ENCODE measurements around the gene LLGL1. TPM values are rescaled to one million over a fixed set of nuclear protein-coding genes. Genes with fewer than 3 reads are reported as not detected.
A peak's percentile ranks its signal among the peaks of the same experiment; 100 is the strongest.

LLGL1 gene
- total RNA-seq, 1 donor, result 34.5 TPM

DNA sequence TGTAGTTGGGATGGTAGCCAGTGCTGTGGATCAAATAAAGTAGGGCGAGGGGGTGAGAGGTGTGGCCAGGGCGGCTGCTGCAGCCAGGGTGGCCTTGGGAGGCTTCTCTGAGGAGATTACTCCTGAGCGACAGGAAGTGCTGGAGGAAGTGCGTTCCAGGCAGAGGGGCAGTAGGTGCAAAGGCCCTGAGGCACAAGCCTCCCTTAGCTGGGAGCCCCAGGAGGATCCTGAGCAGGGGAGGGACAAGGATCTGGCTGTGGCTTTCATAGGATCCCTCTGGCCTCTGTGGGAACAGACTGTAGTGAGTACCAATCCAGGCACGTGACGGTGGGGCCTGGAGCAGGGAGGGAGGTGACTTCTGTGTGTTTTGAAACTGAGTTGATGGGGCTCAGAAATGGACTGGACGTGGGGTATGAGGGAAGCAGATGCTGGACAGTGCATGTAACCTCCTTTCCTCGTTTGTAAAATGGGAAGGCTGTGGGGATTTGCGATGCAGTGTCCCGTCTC, 2.8 kb downstream of the LLGL1 start:
- DNase-seq (ENCODE audit: low read depth in 2 of 3, low spot score in 2 of 3), result no peak

- DNase-seq (ENCODE audit: low read depth in 2 of 3, low spot score in 2 of 3), result no peak
Observed at GRCh38 chr17:18229254-18229653, 3.8 kb downstream of the LLGL1 start.

DNA sequence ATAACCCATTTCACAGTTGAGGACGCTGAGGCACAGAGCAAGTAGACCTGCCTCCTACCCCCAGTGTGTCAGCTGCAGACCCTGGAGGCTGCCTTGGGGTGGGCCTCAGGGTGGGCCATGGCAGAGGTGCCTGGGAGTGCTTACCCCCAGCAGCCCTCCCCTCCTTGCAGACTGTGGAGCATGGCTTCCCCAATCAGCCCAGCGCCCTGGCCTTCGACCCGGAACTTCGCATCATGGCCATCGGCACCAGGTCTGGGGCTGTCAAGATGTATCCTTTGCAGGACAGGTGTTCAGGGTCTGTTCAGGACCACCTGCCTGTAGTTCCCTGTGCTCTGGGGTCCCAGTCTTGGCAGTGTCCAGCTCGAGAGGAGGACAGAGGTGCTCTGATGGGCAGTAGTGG, 4.3 kb downstream of the LLGL1 start:
- no peak for DNase-seq (ENCODE audit: low read depth in 2 of 3, low spot score in 2 of 3)

DNA sequence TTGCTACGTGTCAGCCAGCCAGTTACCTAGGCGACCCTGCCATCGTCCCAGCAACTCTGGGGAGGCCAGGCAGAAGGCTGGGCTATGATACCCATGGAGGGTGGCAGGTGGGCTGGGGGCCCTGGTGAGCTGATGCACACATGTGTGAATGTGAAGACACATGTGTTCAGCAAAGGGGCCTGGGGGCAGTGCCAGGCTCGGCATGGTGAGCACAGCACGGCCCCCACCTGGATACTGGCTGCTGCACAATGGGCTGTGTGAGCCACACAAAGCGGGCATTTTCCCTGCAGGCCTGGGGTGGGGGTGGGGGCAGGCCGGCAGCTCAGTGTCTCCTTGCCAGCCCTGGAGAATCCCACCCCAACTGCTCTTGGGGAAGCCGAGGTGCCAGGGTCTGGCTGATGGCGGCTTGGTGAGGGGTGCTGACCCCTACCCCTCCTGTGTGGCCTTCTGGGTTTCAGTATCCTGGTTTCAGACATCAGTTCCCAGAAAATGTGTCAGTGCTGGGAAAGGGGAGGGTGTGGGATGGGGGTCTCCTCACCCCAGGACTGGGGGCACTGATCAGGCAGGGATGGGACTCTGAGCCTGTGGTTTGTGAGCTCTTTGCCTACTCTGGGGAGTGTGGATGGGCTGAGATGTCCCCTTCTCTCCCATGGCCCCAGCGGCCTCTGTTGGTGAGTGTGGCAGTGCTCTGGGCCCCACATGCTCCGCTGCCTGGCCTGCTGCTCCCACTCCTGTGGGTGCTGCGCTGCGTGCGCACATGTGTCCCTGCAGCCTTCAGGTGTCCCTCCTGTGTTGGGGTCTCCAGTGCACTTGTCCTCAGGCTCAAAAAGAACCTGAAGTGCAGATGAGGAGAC, 5.1 kb downstream of the LLGL1 start:
- DNase-seq (ENCODE audit: low read depth in 2 of 3, low spot score in 2 of 3), result no peak

DNA sequence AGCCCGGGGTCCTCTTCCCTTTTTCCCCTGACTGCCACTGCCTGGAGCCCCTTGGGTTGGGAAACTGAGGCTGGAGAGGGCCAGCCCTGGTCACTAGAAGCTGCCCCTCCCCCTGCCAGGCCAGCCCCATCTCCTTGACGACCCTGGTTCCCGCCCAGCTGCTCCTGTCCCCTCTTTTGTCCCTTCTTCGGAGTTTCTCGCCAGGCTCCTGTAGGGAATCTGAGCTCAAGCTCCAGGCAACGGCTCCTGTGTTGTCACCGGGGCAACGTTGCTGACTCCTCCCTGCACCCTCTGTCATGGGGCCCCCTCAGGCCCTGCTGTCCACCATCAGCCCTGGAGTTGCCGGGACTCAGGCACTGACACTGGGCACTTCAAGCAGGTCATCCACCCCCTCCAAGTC, 5.7 kb downstream of the LLGL1 start:
- no peak for DNase-seq (ENCODE audit: low read depth in 2 of 3, low spot score in 2 of 3)

DNA sequence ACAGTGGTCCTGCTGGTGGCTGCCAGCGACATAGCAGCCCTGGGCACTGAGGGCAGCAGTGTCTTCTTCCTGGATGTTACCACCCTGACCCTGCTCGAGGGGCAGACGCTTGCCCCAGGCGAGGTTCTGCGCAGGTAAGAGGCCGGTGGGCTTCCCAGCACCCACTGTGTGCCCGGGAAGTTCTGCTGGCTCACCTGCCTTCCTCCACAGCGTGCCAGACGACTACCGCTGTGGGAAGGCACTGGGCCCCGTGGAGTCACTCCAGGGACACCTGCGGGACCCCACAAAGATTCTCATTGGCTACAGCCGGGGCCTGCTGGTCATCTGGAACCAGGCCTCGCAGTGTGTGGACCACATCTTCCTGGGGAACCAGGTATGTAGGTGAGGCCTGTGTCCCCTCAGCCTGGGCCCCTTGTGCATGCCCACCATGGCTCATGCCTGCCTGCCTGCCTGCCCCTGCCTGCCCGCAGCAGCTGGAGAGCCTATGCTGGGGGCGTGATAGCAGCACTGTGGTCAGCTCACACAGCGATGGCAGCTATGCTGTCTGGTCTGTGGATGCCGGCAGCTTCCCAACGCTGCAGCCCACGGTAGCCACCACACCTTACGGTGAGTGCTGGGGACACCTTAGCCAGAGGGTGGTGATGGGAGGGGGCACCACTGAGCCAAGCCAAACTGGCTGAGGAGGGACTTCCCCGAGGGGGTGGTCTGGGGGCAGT, 8.5 kb downstream of the LLGL1 start:
- no peak for DNase-seq (ENCODE audit: low read depth in 2 of 3, low spot score in 2 of 3)

GRCh38 chr17:18234853-18235380, 9.5 kb downstream of the LLGL1 start:
- DNase-seq (ENCODE audit: low read depth in 2 of 3, low spot score in 2 of 3), result no peak

- DNase-seq (ENCODE audit: low read depth in 2 of 3, low spot score in 2 of 3), result no peak
Observed at GRCh38 chr17:18235743-18236256, 10.4 kb downstream of the LLGL1 start.

- no peak for DNase-seq (ENCODE audit: low read depth in 2 of 3, low spot score in 2 of 3)
Observed at GRCh38 chr17:18236494-18236893, 11.1 kb downstream of the LLGL1 start.

- no peak for DNase-seq (ENCODE audit: low read depth in 2 of 3, low spot score in 2 of 3)
Observed at GRCh38 chr17:18237461-18237860, 12.0 kb downstream of the LLGL1 start.

- no peak for DNase-seq (ENCODE audit: low read depth in 2 of 3, low spot score in 2 of 3)
Observed at GRCh38 chr17:18238299-18238698, 12.9 kb downstream of the LLGL1 start.

DNA sequence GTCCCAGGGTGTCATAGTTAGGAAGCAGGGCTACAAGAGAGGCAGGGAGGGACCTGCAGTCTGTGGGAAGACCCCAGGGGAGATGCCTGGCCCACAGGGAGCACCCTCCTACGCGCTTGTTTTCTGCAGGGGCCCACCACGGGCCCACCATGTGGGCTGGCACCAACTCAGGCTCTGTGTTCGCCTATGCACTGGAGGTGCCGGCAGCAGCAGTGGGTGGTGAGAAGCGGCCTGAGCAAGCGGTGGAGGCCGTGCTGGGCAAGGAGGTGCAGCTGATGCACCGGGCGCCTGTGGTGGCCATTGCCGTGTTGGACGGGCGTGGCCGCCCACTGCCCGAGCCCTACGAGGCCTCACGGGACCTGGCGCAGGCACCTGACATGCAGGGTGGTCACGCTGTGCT, 15.0 kb downstream of the LLGL1 start:
- no peak for DNase-seq (ENCODE audit: low read depth in 2 of 3, low spot score in 2 of 3)

GRCh38 chr17:18241229-18241871, 15.9 kb downstream of the LLGL1 start:
- no peak for DNase-seq (ENCODE audit: low read depth in 2 of 3, low spot score in 2 of 3)

DNA sequence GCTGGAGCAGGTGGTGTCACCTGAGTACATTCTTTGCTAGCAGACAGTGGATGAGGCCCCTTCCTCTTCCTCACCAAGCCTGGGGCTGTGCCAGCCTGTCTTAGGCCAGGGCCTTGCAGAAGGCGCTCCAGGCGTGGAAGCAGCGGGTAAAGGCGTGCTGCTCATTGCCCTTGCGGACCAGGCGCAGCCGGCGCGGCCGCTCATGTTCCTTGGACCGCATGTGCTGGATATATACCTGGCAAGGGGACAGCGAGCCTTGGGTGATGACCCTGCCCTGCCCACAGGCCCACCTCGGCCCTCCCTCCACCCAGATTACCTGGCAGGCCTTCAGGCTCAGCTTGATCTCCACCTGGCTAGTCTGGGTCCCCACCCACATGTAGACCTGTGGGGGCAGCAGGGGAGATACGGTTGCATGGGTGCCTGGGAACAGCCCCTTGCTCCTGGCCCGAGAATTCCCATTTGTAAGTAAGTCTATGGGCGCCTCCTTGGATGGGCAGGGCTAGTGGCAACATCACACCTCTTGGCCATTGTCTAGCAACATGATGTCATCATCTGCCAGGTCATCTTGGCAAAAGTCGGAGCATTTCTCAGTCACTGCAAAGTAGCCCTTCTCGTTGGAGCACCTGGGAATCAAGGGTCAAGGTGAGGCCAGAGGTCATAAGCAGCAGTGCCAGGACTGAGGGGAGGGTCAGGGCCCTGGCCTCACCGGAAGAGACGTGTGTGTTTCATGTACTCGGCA, 19.8 kb downstream of the LLGL1 start:
- DNase-seq (ENCODE audit: low read depth in 2 of 3, low spot score in 2 of 3), result no peak

GRCh38 chr17:18246109-18246725, 20.8 kb downstream of the LLGL1 start:
- DNase-seq (ENCODE audit: low read depth in 2 of 3, low spot score in 2 of 3), result no peak

DNA sequence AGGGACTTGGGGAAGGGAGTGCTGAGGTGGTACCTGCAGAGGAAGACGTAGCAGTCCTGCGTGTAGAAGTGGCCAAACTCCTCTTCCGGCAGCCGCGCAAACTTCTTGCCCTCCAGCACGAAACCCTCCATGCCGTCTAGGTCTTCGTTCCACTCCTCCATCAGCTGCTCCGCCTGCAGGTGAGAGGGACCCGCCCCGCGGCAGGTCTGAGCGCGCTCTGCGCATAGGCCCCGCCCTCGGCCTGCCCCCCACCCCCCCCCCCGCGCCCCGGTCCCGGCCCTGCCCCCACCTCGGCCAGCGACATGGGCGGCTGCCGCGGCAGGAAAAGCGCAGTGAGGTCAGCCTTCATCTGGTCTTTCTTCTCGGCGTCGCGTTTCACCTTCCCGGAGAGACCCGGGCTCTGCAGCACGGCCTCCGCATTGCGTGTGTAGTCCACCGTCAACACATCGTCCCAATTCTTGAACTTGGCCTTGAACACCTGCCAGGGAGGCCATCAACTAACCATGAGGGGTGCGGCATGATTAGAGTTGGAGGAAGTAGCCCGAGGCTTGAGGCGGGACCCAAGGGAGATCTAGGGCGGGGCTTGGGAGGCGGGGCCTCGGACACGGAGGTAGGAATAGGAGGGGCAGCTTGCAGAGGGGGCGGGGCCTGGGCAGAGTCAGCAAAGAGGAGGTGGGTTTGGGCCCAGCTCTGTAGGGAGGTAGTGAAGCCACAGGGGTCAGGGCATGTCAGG, 21.6 kb downstream of the LLGL1 start:
- DNase-seq (ENCODE audit: low read depth in 2 of 3, low spot score in 2 of 3), result peak in 2 of 3 donors; percentile 39 to 43

- no peak for DNase-seq (ENCODE audit: low read depth in 2 of 3, low spot score in 2 of 3)
Observed at GRCh38 chr17:18247613-18248001, 22.2 kb downstream of the LLGL1 start.

- peak in 2 of 3 donors; percentile 72 to 89 for DNase-seq (ENCODE audit: low read depth in 2 of 3, low spot score in 2 of 3)
Observed at GRCh38 chr17:18248300-18248731, 22.9 kb downstream of the LLGL1 start.

DNA sequence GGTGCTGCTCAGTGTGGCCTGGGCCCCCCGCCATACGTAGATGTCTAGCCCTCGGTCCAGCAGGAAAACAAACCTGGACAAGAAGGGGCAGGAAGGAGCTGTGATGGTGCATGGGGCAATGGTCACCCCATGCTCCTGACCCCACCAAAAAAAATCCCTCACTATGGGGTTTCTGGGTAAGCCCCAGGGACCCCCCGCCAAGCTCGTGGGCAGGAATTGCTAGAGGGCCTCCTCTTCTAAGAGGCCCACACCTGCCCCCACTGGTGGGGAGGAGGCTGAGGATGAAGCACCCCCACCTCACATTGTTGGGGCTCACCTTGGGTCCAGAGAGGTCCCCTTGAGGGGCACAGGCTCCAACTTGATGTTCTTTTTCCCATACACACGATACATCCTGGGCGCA, 23.4 kb downstream of the LLGL1 start:
- no peak for DNase-seq (ENCODE audit: low read depth in 2 of 3, low spot score in 2 of 3)

All from hematopoietic multipotent progenitor cell (in vitro differentiated cells).